HG02798 (cell line): Measurements from ENCODE around the gene DBN1.

Experiments used
- ATAC-seq: cut with Tn5 transposase; IDR thresholded peaks from one replicate; pipeline ENCODE4 v1.9.1; 2021; ENCODE audit warnings: mild to moderate bottlenecking; ENCODE audit not compliant: unreplicated experiment, poor library complexity

The DBN1 gene

DNA sequence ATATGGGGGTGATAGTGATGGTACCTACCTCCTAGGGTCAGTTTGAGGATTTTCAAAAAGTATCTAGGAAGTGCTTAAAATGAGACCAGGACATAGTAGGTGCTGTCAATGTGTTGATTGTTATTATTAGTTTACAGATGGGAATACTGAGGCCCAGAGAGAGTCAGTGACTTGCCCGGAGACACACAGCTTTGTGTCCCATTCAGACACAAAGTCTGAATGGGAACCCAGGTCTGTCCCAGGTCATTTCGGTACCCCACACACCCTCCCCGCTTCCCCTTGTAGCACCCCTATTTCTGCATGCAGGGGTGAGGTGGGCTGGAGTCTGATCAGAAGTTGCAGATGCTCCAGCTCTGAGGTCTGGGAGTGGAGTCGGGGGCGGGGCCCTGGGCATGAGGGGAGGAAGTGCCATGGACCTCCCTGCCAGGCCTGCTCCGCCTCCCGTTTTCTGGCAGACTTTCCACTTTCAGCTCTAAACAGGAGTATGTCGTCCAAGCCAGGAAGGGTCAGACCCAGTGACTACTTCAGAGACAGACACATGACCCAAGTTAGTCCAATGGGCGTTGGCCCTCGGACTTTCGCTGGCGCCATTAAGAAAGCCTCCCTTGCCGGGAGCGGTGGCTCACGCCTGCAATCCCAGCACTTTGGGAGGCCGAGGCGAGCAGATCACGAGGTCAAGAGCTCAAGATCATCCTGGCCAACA, 3.2 kb upstream of the DBN1 start:
- no peak for ATAC-seq

DNA sequence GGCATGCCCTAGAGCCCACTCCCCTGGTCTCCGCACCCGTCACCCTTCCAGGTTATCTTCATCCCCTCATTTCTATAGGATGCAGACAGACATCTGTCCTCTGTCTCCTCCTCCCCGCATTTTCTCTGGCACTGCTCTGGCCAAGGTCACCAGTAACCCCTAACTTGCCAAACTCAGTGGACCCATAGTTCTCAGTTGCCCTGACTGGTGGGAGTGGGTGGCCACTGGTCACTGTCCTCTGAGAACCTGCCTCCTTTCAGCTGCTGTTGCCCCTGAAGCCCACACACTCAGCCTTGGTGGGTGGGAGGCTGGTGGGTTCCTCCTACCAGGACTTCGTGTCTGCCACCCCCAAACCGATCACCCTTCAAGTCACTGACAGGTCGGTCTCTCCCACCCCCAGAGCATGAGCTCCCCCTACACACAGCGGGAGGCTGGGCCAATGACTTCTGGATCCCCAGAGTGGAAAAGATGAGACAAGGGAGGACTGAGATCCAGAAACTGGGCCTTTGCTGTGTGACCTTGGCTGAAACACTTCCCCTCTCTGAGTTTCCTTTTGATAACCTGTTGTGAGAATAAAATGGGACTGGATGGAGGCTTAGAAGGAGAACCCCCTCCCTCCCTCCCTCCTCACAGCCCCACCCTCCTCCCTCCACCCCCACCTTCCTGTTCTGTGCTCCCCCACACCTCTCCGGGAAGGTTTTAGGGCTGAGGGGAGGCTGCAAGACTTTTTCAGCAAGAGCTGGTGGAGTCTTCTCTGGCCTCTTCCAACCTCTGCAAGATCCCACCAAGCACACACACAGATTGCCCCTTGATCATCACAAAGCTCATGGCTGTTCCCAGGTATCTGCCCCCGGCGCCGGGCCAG, 2.4 kb upstream of the DBN1 start:
- ATAC-seq = no peak

DNA sequence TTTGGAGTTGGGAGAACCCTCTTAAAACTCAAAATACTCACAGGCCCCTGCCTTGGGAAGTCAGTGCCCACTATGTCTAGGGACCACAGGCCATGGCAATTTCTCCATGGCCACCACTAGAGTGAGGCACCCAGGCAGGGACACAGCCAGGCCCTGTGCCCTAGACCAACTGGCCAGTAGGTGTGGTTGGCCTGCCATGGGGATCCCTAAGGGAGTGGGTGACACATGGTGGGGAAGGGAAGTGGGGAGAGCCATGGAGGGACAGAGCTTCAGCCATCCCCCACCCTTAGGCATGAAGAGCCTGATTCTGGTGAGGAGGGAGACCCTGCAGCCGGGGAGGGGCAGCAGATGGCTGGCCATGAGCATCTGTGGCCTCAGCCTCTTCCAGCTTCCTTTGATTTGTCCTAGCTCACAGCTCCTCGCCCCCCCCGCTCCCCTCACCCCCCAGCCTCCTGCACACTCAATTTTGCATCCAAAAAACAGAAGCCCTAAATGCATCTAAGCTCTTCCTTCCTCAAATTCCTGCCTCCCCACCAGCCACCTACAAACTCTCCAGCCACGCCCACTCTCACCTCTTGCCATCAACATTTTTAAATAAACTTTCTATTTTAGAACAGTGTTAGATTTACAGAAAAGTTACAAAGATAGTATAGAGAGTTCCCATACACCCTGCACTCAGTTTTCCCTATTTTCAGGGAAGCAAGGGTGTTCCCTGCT, 1.6 kb upstream of the DBN1 start:
- ATAC-seq = no peak

DNA sequence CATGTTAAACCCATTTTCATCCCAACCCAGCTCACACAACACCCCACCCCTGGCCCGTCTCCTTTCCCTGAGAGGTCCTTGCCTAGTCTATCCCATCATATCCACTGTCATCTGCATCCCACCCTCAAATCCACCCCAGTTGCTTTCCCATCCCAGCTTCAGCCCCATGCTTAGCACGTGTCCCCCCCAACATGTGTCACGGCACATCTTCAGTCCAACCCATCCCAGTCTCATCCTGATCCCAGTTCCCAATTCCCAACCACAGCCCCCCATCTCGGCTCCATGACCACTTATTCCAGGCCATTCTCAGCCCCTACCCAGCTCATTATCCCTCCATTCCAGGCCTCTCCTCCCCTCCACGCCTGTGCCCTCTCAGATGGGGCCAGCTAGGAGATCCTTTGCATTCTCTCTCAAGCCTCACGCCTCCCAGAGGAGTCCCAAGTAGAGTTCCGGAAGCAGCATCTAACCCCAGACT, 605 bp upstream of the DBN1 start:
- no peak for ATAC-seq

DNA sequence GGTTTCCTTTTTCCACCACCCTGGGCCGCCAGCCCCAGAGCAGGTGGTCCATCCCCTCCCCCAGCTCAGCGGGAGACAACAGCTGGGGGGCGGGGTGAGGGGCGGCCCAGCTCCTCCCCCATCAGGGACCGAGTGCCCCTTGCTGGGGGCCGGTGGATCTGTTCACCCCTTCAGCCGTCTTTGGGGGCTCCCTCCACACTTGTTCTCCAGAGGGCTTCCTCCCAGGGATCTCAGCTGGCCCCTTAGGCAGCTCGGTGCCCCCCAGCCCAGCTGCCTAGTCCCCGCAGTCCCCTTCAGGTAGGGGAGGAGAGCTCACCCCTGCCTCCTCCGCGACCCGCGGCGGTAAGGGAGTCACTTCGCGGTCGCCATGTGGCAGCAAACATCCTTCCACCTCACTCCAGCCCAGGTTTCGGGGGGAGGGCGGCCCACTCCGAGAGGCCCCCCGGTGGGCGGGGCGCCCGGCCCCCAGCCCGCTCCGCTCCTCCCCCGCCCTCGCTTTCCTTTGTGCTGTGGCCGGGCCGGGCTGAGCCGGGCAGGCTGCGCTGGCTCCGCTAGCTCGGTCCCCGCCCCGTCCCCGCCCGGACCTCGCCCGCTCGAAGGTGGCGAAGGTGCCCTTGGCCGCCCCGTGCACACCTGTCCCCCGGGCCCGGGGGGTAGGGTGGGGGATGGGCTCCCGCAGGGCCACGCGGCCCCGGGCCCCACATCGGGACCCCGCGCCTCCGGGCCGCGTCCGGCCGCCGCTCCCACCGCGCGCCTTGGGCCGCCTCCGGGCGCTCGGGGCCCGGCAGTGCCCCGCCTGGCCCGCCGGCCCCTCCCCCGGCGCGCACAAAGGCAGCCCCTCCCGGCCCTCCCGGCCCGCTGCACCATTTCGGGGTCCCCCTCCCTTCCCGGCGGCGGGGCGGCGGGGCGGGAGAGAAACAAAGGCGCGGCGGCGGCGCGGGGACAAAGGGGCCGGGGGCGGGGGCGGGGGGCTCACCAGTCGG, 683 bp downstream of the DBN1 start:
- peak; percentile 39 for ATAC-seq

DNA sequence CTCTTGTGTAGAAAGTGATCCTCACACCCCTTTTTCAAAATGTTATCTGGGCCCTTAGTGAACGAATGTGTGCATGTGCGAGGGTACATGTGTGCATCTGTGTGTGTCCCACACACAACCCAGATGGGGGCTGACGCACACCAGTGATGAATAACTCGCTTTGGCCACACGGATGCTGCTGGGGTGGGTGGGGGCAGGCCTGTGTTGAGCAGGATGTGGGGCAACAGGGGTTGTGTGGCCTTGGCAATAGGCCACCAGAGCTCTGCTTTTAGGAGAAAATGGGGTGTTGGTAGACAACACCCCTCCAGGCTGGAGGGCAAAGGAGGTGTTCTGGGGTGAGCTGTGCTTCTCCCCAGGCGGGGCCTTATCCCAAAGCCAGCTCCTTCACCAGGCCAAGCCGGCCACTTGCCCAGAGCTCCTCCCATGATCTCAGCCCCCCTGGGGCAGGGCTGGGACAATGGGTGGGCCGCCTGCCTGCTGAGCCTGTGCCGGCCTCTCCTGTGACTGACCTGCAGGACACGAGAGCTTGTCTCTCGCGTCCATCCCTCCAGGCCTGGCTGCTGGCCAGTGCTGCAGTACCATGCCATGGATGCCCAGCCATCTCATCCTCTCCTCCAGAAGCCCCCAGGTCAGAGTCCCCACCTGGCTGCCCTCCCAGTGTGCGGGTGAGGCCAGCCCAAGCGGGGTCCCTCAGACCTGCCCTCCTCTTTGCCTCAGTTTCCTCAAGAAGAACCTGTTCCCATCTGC, 1.7 kb downstream of the DBN1 start:
- no peak for ATAC-seq

DNA sequence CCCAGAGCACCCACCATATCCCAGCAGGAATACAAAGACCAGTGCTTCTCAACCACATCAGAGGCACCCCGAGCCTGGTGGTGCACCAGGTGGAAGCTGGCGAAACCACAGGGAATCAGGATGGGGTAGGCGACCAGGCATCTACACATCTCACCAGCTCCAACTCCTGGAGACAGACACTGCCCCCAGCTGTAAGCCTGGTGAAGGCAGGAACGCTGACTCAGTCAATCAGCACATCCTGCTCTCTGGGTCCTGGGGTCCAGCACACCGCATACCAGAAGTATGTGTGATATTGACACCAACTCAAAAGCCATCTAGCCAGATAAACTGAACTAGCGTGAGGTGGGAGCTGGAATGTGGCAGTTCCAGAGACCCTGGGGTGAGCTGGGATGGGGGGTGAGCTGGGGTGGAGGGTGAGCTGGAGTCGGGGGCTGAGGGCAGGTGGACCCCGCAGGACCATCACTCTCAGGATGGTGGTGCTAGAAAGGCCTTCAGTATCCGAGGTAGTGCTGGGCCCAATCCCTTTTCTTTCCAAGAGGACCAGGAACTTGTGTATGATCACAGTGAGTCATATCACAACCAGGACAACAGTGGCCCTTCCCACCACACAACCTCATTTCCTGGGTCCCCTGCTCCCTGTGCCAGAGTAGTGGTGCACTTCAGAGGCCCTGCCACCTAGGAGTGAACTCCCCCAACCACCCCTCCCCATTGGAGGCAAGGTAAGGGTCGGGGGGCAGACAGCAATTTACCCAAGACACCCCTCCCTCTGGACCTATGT, 2.5 kb downstream of the DBN1 start:
- no peak for ATAC-seq

DNA sequence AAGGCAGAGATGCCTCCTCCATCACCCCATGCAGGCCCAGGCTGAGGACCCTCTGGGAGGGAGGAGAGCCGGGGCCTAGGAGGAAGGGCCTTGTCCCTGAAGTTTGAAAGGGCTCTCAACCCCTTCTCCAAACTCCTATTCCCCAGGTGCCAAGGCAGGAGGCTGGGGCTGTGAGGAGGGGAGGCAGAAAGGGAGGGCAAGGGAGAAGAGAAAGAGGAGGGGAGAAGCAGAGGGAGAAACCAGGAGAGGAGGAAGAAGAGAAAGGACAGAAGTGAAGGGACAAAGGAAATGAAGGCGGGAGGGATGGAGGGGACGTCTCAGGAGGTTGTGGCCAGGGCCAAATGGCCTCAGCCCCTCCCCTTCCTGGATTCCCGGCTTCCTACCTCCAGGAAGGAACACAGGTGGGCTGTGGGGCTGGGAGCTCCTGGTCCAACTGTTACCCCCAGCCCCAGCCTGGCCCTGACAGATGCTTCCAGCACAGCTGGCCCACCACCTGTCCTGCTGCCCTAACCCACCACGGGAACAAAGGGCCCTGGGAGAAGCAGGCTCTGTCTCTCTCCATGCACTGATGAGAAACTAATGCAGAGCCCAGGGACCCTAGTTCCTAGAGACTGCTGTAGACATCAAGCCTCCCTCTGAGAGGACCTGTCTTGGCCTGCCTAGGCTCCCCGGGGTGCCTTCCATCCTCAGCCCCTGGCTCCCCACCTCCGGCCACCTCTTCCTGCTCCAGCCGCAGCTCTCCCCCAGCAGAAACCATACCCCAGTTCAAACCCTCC, 3.5 kb downstream of the DBN1 start:
- ATAC-seq = no peak

DNA sequence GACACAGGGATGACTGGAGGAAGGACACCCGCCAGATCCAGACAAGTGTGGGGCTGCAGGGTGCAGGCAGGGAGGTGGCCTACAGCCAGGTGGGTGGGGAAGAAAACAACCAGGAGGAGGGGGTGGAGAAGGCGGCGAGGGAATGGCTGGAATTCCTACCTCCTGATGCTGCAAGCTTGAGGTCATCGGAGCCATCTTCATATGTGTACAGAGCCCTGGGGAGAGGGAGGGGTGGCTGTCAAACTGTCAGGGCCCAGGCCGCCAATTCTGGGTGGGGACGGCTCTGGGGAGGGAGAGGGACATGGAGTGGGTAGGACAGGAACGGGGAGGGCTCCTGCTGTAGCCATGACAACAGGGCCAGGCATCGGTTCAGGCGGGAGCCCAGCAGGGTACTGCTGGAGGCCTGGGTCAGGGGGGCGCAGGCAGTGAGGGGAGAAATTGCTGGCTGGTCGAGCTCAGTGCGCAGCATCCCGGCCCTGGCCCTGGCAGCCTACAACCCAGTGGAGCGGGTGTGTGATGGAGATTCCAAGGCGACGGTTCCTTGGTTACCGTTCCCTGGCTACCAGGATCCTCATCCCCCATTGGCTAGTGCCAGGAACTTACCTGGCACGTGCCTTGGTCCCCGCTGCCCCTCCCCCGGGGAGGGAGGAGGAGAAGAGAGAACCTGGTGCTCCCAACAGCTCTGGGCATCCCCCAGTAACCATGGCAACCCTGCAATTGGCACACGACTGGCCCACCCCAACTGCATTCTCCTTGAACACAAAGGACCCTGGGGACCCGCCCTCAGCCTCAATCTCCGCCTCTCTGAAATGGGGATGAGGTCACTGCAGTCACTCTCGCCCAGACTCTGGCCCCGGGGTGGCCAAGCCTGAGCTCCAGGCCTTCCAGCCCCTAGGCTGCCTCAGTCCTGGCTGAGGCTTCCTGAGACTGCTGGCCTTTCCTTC, 4.5 kb downstream of the DBN1 start:
- no peak for ATAC-seq

DNA sequence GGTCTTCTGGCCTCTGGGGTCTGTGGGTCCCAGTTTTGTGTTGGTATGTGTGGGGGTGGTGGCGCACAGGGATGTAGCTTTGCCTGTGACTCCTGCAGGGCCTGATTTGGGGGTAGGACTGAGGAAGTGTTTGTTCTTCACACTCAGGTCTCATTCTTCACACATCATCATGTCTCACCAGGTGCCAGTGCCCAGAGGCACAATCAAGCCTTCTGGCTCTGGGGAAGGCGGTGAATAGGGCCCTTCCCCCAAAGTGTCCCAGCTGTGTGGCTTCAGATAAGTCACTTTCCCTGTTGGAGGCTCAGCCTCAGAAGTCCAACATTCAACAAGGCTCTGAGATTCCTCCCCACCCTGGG, 5.1 kb downstream of the DBN1 start:
- ATAC-seq = no peak

DNA sequence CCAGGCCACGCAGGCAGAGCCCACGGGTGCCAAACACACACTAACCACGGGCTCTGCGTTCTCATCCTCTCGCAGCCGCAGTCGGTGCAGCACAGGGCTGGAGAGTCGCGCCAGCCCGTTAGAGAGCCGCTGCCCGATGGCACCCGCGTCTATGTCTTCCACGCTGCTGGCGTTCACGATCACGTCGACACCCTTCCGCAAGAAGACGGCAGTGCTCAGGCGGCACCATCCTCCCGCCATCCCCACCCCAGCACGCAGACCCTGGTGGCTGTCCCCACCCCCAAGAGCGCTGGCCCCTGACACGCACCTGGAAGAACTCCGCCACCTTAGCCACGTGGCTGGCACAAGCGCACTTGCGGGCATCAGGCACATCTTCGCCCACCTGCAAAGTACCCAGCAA, 6.0 kb downstream of the DBN1 start:
- ATAC-seq = no peak

DNA sequence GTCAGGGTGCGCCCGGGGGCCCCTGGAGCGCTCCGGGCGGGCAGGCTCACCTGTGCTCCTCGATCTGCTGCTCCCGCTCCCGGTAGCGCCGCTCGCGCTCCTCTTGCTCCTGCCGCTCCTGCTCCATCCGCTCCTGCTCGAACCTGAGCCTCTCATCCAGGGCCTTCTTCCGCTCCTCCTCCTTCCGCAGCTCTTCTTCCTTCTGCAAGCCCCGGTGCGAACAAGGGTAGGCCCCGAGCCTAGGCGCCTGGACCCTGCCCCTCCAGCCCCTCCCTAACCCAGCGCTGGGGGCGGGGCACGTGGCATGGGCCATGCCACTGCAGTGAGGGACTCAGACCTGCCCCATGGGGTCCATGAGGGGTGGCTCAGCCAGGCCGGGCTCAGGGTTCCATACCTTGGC, 6.6 kb downstream of the DBN1 start:
- ATAC-seq = no peak

DNA sequence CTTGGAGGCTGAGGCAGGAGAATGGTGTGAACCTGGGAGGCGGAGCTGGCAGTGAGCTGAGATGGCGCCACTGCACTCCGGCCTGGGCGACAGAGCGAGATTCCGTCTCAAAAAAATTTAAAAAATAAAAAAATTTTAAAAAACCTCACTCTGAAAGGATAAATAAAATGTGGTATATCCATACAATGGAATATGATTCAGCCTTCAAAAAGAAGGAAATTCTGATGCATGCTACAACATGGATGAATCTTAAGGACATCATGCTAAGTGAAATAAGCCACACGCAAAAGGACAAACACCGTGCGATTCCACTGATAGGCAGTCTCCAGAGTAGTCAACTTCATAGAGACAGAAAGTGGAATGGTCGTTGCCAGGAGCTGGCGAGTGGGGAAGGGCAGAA, 8.4 kb downstream of the DBN1 start:
- no peak for ATAC-seq

DNA sequence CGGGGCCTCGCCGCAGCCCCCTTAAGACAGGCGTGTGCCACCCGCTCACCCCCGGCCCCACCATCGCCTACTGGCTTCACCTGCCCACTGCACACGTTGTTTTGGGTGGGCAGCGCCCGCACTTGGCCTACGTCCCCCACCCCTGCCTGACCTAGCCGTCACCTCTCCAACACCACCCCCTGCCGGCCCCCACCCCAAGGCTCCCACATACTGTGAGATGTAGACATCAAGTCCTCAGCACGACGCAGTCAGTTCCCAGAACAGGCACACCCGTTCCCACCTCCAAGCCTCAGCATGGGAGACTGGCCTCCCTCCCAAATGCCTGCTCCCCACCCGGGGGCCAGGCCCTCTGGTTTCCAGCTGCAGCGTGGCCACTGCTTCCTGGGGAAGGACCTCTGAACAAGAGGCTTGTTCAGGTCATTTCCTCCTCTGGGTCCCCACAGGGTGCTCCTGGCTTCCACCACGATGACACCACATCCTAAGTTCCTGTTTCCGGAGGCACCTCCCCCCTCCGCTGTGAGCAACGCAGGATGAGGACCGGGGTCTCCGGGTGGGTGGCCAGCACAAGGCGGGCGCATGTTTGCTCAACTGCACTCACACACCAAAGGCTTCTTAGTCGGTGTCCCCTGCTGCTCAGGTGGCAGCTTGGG, 11.3 kb downstream of the DBN1 start:
- ATAC-seq = no peak

DNA sequence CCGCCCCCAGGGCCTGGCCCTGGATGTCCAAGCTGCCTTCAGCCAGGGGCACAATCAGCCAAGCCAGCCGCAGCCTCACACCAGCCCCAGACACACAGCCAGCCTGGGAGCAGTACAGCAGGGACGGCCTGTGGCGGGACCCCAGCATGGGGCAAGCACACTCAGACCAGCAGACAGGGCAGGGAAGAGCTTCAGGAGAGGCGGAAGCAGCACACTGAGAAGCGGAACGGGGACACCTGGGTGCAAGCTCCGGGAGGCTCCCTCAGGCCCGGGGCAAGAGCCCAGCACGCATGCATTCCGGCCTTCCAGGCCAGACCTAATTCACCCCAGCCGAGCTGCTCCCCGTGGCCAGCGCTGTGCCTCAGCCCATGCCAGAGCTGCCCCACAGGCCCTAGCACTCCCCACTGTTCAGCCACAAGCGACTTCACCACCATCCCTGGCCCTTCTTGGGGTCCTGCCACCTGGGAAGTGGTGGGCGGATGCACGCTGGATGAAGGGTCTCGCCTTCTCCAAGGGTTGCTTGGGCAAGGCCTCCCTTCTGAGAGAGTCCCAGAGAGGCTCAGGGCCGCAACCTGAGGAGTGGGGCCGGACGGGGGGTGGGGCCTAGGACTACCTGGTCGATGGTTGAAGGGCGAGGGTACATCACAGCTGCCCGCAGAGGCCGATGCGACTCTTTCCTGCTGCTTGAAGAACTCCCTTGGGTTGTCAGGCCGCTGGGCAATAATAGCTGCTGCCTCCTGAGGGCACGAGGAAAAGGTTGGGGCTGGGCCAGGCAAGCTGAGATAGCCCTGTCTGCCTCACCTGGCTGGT, 13.4 kb downstream of the DBN1 start:
- ATAC-seq = no peak
